ENCODE measurements around the gene SLAMF7. TPM values are rescaled to one million over a fixed set of nuclear protein-coding genes. Genes with fewer than 3 reads are reported as not detected.

SLAMF7 gene
- total RNA-seq, 1 experiment from 2014 or later, result not detected

- no peak for DNase-seq (ENCODE audit: low read depth)
Measured at GRCh38 chr1:160800645-160801408, 61.8 kb downstream of the SLAMF7 start.

GRCh38 chr1:160801836-160802580 lies 63.0 kb downstream of the SLAMF7 start:
- DNase-seq (ENCODE audit: low read depth), result no peak

Other genes starting within 250 kb of the SLAMF7 start
- gene SLAMF6, start 216.0 kb upstream of the SLAMF7 start, total RNA-seq (2014; rRNA removed), result not detected in 2 replicates
- not detected in 2 replicates for gene CD84, start 159.8 kb upstream of the SLAMF7 start, total RNA-seq (2014; rRNA removed)
- 0.38 TPM in 1 of 2 replicates, not detected in the other for gene SLAMF1, start 92.2 kb upstream of the SLAMF7 start, total RNA-seq (2014; rRNA removed)
- not detected in 2 replicates for gene CD48, start 27.4 kb upstream of the SLAMF7 start, total RNA-seq (2014; rRNA removed)
- not detected in 2 replicates for gene LY9, start 56.9 kb downstream of the SLAMF7 start, total RNA-seq (2014; rRNA removed)
- not detected in 2 replicates for gene CD244, start 123.6 kb downstream of the SLAMF7 start, total RNA-seq (2014; rRNA removed)
- gene ITLN1, start 145.9 kb downstream of the SLAMF7 start, total RNA-seq (2014; rRNA removed), result not detected in 2 replicates
- gene ITLN2, start 215.6 kb downstream of the SLAMF7 start, total RNA-seq (2014; rRNA removed), result not detected in 2 replicates

All from LHCN-M2 (cell line).